ENCODE data around the gene CTNNA2. TPM values are rescaled to one million over a fixed set of nuclear protein-coding genes. Genes with fewer than 3 reads are reported as not detected.

The CTNNA2 gene
- total RNA-seq, 1 donor from 2014 or later, result not detected

DNA sequence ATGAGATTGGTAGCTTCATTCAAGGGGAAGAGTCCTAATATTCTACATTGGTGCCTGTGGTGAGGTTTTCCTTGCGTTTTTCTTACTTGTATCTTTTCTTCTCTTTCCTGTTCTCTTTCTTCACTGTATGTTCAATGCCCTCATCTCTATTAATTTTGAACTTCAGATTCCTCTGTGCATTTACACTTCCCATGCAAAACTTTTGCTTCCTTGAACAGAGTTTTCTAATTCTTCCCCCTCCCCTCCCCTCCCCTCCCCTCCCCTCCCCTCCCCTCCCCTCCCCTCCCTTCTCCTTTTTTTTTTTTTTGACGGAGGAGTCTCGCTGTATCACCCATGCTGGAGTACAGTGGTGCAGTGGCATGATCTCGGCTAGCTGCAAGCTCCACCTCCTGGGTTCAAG, 403.4 kb downstream of the CTNNA2 start:
- DNase-seq (ENCODE audit: low read depth, low spot score), result no peak

- no peak for DNase-seq (ENCODE audit: low read depth, low spot score)
These were observed 407.7 kb downstream of the CTNNA2 start for GRCh38 chr2:79920512-79921076.

- DNase-seq (ENCODE audit: low read depth, low spot score), result no peak
These were observed 416.8 kb downstream of the CTNNA2 start for GRCh38 chr2:79929624-79930023.

DNA sequence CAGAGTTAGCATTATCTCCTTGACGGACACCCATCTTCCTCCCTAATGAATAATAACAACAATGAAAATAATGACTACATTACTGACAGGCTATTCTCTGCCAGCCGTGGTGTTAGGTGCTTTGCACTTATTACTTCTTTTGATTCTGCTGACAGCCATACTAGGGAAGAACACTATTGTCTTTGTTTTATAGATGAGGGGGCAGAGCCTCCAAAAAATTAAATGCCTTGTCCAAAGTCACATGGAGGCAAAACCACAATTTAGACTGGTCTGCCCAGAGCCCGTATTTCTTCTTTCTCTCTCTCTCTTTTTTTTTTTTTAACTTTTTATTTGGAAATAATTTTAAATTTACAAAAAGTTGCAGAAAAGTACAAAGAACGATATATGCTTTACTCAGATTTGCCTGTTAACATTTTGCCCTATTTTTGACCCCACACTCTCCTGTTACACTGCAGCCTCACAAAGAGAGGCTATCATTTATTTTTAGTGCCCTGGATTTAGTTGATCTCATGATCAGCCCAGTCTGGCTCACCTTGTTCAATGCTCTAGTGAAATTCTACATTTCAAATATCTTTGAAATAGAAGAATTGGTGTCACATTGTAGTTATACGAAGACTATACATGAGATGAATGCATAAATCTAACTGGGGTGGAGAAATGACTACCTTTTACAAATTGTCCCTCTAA, 422.3 kb downstream of the CTNNA2 start:
- DNase-seq (ENCODE audit: low read depth, low spot score), result no peak

DNA sequence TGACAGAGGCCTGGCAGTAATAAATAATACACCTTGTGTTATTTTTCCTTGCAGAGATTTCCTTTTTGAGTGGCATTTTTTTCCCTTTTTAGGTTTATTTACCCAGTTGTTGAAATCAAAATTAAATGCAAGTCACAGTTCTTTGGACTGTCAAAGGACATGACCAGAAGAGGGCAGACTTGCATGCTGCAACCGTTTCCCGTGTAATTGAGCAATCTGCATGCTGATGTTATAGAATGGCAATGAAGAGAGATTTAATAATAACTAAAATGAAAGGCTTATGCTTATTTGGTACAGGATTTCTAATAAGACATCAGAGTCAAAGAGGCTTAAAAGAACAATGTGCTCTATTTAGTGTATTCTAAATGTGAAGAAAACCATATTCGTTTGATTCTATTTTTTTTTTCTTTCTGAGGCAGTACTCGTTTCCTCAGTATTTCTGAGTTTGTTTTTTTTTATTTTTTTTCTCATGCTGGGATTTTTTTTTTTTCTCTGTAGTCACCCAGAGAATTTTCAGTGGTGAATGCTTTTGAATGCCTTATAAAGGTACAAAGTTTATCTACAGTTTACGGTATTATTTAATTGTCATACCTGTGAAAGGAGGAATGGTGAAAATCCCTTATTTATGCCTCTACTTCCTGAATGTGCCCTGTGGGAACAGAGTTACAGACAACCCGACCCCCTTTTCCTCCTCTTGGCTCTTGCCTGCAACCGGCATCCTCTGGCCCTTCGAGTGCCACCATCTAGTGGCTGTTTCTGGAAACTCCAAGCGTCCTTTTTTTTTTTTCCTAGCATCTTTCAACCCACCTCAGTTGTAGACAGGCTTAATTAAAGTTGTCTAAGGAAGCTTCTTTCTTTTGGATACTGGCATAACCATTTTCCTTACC, 423.2 kb downstream of the CTNNA2 start:
- no peak for DNase-seq (ENCODE audit: low read depth, low spot score)

- no peak for DNase-seq (ENCODE audit: low read depth, low spot score)
These were observed 423.9 kb downstream of the CTNNA2 start for GRCh38 chr2:79936715-79937114.

- DNase-seq (ENCODE audit: low read depth, low spot score), result no peak
These were observed 425.8 kb downstream of the CTNNA2 start for GRCh38 chr2:79938648-79939047.

DNA sequence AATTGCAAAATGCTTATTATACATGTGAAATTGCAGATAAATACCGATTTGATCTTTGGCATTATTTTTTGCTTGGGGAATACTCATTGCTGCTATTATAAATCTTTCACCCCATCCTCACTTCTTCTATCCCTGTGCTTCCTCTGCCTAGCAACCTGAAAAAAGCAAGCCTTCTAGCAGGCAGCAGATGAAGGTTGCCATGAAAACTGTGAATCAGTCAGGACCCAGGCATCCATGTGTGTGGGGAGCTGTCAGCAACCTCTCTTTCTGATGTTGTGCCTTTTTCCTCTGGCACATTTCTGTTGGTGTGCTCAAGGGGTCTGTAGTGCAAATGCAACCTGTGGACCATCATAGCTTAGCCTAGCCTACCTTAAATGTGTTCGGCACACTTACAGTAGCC, 427.5 kb downstream of the CTNNA2 start:
- DNase-seq (ENCODE audit: low read depth, low spot score), result no peak

- no peak for DNase-seq (ENCODE audit: low read depth, low spot score)
These were observed 428.3 kb downstream of the CTNNA2 start for GRCh38 chr2:79941179-79941578.

GRCh38 chr2:79944205-79944604, 431.4 kb downstream of the CTNNA2 start:
- DNase-seq (ENCODE audit: low read depth, low spot score), result no peak

- no peak for DNase-seq (ENCODE audit: low read depth, low spot score)
These were observed 433.0 kb downstream of the CTNNA2 start for GRCh38 chr2:79945653-79946445.

DNA sequence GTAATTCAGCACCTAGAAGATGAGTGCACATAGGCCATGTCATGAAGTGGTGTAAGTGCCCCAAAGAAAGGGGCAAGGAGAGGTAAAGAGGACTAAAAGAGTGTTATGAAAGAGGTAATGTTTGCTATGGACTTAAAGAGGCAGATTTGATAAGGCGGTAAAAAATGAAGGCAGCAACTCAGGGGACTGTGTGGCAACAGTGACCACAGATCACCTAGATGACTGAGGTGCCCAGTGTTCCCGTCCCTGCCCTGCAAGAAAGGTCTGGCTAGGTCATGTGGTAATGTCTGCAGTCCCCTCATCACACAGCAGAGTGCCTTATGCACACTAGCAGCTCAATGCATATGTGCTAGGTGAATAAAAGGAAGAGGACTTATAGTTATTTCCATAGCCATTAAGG, 434.9 kb downstream of the CTNNA2 start:
- no peak for DNase-seq (ENCODE audit: low read depth, low spot score)

DNA sequence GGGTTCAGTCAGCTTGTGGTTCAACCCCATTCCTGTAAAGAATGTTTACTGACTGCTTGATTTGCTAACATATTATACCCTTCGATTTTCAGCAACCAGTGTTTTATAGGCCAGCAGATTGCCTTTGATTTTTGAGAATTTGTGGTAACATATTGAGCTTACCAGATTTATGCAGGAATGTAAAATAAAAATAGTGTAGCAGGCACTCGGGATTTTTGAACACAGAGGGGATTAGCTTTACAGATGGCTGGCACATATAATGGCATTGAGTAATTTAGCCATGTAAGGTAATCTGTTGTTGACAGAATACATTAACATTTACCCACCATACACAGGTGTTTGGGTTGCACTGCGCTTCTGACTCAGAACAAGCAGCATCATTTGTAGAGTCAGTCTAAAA, 437.7 kb downstream of the CTNNA2 start:
- no peak for DNase-seq (ENCODE audit: low read depth, low spot score)

- DNase-seq (ENCODE audit: low read depth, low spot score), result no peak
These were observed 439.8 kb downstream of the CTNNA2 start for GRCh38 chr2:79952616-79953015.

GRCh38 chr2:79960035-79960434, 447.2 kb downstream of the CTNNA2 start:
- DNase-seq (ENCODE audit: low read depth, low spot score), result no peak

DNA sequence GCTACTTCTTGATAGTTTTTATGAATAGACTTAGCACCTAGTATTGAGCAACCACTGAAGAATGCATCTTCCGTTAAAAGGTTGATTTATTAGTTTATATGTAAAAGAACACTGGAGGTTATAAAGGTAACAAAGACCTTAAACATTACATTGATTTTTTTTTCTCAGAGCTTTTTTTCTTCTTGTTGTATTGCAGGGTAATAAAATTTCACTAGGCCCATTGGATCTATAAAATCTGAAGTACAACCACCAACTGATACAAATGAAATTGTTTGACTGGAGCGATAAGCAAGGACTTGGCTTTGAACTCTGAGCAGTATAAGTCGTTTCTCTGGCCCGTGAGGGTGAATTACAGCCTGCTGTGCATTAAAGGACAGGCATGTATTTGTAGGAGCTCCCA, 447.7 kb downstream of the CTNNA2 start:
- no peak for DNase-seq (ENCODE audit: low read depth, low spot score)

- DNase-seq (ENCODE audit: low read depth, low spot score), result no peak
These were observed 452.1 kb downstream of the CTNNA2 start for GRCh38 chr2:79964966-79965365.

DNA sequence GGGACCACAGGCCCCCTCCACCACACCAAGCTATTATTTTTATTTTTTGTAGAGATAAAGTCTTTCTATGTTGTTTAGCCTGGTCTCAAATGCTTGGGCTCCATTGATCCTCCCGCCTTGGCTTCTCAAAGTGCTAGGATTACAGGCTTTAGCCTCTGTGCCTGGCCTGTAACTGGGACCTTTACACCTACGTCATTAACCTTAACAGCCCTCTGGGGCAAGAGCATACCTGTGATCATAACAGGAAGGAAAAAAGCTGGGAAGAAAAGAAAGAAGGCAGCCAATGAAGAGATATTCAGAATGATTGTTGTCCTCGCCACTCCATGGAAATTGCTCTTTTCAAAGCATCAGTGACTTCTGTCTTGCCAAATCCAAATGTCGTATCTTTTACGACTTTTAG, 453.5 kb downstream of the CTNNA2 start:
- DNase-seq (ENCODE audit: low read depth, low spot score), result no peak

GRCh38 chr2:79966882-79967281, 454.0 kb downstream of the CTNNA2 start:
- DNase-seq (ENCODE audit: low read depth, low spot score), result no peak

GRCh38 chr2:79971807-79972206, 459.0 kb downstream of the CTNNA2 start:
- no peak for DNase-seq (ENCODE audit: low read depth, low spot score)

GRCh38 chr2:79972661-79973060, 459.8 kb downstream of the CTNNA2 start:
- no peak for DNase-seq (ENCODE audit: low read depth, low spot score)
